HepG2 (cell line): ENCODE measurements around the gene KLHL36. TPM values are rescaled to one million over a fixed set of nuclear protein-coding genes. Genes with fewer than 3 reads are reported as not detected.
A peak's percentile ranks its signal among the peaks of the same experiment; 100 is the strongest.

Experiments
- ARHGAP35 ChIP-seq: sonication (generic); formaldehyde crosslinking; IDR thresholded peaks from 2 replicates; pipeline ENCODE4 v1.9.0; 2022; ENCODE audit warnings: mild to moderate bottlenecking, inconsistent platforms, moderate library complexity, missing genetic modification reagents, borderline replicate concordance
- DMAP1 ChIP-seq: IDR thresholded peaks from 2 replicates; pipeline ENCODE4 v1.6.1; 2016
- GABPA ChIP-seq, 2 experiments: IDR thresholded peaks; 2 replicates each; pipeline ENCODE4 v1.6.1; 2011 to 2016; ENCODE audit warnings: low read depth in 2 of 2, low read length in 1 of 2, missing biosample characterization in 1 of 2, missing genetic modification characterization in 1 of 2
- HIVEP1 ChIP-seq: sonication (generic); formaldehyde crosslinking; IDR thresholded peaks from 2 replicates; pipeline ENCODE4 v1.4.0; 2020; ENCODE audit warnings: mild to moderate bottlenecking, missing genetic modification reagents
- IRF2 ChIP-seq: IDR thresholded peaks from 2 replicates; pipeline ENCODE4 v1.6.1; 2018; ENCODE audit warnings: missing genetic modification reagents, missing compliant biosample characterization
- MEF2D ChIP-seq: sonication (generic); formaldehyde crosslinking; IDR thresholded peaks from 2 replicates; pipeline ENCODE4 v1.5.1; 2020; ENCODE audit warnings: mild to moderate bottlenecking, missing genetic modification reagents
- PHF20 ChIP-seq: sonication (generic); formaldehyde crosslinking; IDR thresholded peaks from 2 replicates; pipeline ENCODE4 v1.5.0; 2020; ENCODE audit warnings: mild to moderate bottlenecking, missing genetic modification reagents
- RARA ChIP-seq: IDR thresholded peaks from 2 replicates; pipeline ENCODE4 v1.6.1; 2016; ENCODE audit warnings: missing genetic modification reagents, missing compliant biosample characterization
- SAP130 ChIP-seq: IDR thresholded peaks from 2 replicates; pipeline ENCODE4 v1.6.1; 2016; ENCODE audit warnings: low read depth
- ZBTB3 ChIP-seq: sonication (generic); formaldehyde crosslinking; IDR thresholded peaks from 2 replicates; pipeline ENCODE4 v1.4.0; 2020; ENCODE audit warnings: low read depth, mild to moderate bottlenecking, moderate library complexity, missing genetic modification reagents, borderline replicate concordance
- ZFX ChIP-seq: sonication (generic); formaldehyde crosslinking; IDR thresholded peaks from 2 replicates; pipeline ENCODE4 v1.4.0; 2020; ENCODE audit warnings: mild to moderate bottlenecking, low read depth, missing genetic modification reagents, moderate library complexity
- ZFY ChIP-seq: sonication (generic); formaldehyde crosslinking; IDR thresholded peaks from 2 replicates; pipeline ENCODE4 v1.4.0; 2020; ENCODE audit warnings: missing genetic modification reagents
- ZHX1 ChIP-seq: sonication (generic); formaldehyde crosslinking; IDR thresholded peaks from 2 replicates; pipeline ENCODE4 v1.8.1; 2022; ENCODE audit warnings: low read depth, mild to moderate bottlenecking, missing genetic modification reagents
- ZNF430 ChIP-seq: sonication (generic); formaldehyde crosslinking; IDR thresholded peaks from 2 replicates; pipeline ENCODE4 v1.9.0; 2021; ENCODE audit warnings: mild to moderate bottlenecking, missing genetic modification reagents
- ZNF550 ChIP-seq: sonication (generic); formaldehyde crosslinking; IDR thresholded peaks from 2 replicates; pipeline ENCODE4 v1.4.0; 2020; ENCODE audit warnings: mild to moderate bottlenecking, missing genetic modification reagents, borderline replicate concordance
- ZNF777 ChIP-seq: sonication (generic); formaldehyde crosslinking; IDR thresholded peaks from 2 replicates; pipeline ENCODE4 v1.4.0; 2020; ENCODE audit warnings: missing genetic modification reagents
- ZNF782 ChIP-seq: sonication (generic); formaldehyde crosslinking; IDR thresholded peaks from 2 replicates; pipeline ENCODE4 v1.4.0; 2020; ENCODE audit warnings: missing genetic modification reagents, mild to moderate bottlenecking, borderline replicate concordance
- polyA plus RNA-seq, 8 experiments: library from polyadenylated mRNA; depleted of rRNA in 3 of 8; stranded (reverse) in 7 of 8; unstranded in 1 of 8; fragments of >200 nt; fragmentation: Illumina TruSeq in 4 of 8; extraction: Trizol in 4 of 8; gene quantifications; 2 replicates each; pipeline versions ENCODE4 v1.2.1 to v1.2.3, GENCODE V29; 2011 to 2016; ENCODE audit warnings: low read depth in 4 of 8, missing spikeins in 1 of 8, mixed read lengths in 1 of 8; ENCODE audit not compliant: insufficient read depth in 1 of 8
- total RNA-seq, 5 experiments: library from RNA; depleted of rRNA; stranded (reverse); fragments of >200 nt; fragmentation: Illumina TruSeq; extraction: Trizol; gene quantifications; 2 replicates each; pipeline ENCODE4 v1.2.3, GENCODE V29; 2016; ENCODE audit warnings: low read depth in 1 of 5
- TF ChIP-seq, protein P1 (sequence below): sonication (generic); formaldehyde crosslinking; IDR thresholded peaks from 2 replicates; pipeline ENCODE4 v1.8.0; 2022; ENCODE audit warnings: missing genetic modification reagents, mild to moderate bottlenecking, borderline replicate concordance
- TF ChIP-seq, protein P2 (sequence below): sonication (generic); formaldehyde crosslinking; IDR thresholded peaks from 2 replicates; pipeline ENCODE4 v1.4.0; 2020; ENCODE audit warnings: mild to moderate bottlenecking, missing genetic modification reagents
- TF ChIP-seq, protein P3 (sequence below): sonication (generic); formaldehyde crosslinking; IDR thresholded peaks from 2 replicates; pipeline ENCODE4 v1.4.0; 2020; ENCODE audit warnings: mild to moderate bottlenecking, missing genetic modification reagents
- TF ChIP-seq, protein P4 (sequence below): sonication (generic); formaldehyde crosslinking; IDR thresholded peaks from 2 replicates; pipeline ENCODE4 v1.5.0; 2020; ENCODE audit warnings: missing genetic modification reagents

KLHL36 gene
- total and polyA plus RNA-seq, 2 of the 13 experiments (the other 11 are each of a cell fraction or from before 2014, with no cell fraction given) = 24.3 to 26.0 TPM

DNA sequence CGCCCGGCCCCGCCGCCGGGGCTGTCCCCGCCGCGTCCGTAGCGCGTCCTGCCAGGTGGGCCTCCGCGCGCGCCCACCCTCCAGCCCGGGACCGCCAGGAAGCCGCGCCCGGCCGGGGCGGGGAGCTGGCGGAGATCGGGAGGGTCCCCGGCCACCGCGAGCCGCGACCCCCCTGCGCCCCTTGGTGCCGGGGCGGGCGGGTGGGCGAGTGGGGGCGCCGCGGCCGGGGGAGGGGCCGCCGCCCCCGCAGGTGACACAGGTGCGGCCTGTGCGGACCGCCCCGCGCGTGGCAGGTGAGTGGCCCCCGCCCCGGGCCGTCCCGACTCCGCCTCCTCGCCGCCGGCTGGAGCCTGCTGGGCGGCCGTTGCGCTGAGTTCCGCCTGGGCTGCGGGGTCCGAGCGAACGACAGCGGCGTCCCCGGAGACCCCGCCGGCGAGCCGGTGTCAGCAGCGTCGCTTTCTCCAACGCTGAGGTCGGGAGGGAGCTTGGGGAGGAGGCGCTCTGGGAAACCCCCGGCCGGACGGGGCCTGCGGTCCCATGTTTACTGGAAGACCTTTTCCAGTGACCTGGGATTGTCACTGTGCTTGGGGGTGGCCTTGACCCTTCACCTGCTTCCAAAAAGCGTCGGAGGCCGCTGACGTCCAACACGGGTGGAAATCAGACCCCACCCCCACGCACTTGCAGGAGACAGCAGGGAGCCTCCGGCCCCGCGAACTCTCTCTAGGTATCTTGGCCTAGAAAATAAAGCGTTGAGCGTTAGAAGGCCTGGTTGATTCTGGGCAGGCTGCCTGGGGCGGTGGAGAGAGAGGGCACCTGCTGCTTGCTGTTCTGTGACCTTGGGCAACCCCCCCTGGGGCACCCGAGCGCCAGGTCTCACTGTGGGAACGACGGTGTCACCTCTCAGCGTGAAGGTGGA lies 542 bp downstream of the KLHL36 start (continued):
- TF ChIP-seq IRF2 (CRISPR knock-in tag) = 0 out of 2 replicates have a peak, but pooled peaks have one; percentile 34
- peak; percentile 42; the same call in 1 of the 2 replicates for TF ChIP-seq ZNF782
- no peak for TF ChIP-seq GABPA (IDR thresholded peaks at IDR 0.05; ENCODE audit: low read depth, low read length)
- no peak for TF ChIP-seq GABPA (CRISPR knock-in tag; IDR thresholded peaks at IDR 0.05; ENCODE audit: low read depth)
- TF ChIP-seq ZHX1 (CRISPR knock-in tag) = no peak
- TF ChIP-seq, protein P1, sequence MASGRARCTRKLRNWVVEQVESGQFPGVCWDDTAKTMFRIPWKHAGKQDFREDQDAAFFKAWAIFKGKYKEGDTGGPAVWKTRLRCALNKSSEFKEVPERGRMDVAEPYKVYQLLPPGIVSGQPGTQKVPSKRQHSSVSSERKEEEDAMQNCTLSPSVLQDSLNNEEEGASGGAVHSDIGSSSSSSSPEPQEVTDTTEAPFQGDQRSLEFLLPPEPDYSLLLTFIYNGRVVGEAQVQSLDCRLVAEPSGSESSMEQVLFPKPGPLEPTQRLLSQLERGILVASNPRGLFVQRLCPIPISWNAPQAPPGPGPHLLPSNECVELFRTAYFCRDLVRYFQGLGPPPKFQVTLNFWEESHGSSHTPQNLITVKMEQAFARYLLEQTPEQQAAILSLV (CRISPR knock-in tag) = peak; percentile 71; the same call in 1 of the 2 replicates
- peak; percentile 36; the same call in 1 of the 2 replicates for TF ChIP-seq ZNF430 (CRISPR knock-in tag)
- peak; percentile 63 for TF ChIP-seq HIVEP1 (CRISPR knock-in tag)
- peak; percentile 76 for TF ChIP-seq RARA
- TF ChIP-seq, protein P2, sequence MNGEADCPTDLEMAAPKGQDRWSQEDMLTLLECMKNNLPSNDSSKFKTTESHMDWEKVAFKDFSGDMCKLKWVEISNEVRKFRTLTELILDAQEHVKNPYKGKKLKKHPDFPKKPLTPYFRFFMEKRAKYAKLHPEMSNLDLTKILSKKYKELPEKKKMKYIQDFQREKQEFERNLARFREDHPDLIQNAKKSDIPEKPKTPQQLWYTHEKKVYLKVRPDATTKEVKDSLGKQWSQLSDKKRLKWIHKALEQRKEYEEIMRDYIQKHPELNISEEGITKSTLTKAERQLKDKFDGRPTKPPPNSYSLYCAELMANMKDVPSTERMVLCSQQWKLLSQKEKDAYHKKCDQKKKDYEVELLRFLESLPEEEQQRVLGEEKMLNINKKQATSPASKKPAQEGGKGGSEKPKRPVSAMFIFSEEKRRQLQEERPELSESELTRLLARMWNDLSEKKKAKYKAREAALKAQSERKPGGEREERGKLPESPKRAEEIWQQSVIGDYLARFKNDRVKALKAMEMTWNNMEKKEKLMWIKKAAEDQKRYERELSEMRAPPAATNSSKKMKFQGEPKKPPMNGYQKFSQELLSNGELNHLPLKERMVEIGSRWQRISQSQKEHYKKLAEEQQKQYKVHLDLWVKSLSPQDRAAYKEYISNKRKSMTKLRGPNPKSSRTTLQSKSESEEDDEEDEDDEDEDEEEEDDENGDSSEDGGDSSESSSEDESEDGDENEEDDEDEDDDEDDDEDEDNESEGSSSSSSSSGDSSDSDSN (CRISPR knock-in tag) = peak; percentile 75
- peak; percentile 71; the same call in 1 of the 2 replicates for TF ChIP-seq ZFX (CRISPR knock-in tag)
- TF ChIP-seq, protein P3, sequence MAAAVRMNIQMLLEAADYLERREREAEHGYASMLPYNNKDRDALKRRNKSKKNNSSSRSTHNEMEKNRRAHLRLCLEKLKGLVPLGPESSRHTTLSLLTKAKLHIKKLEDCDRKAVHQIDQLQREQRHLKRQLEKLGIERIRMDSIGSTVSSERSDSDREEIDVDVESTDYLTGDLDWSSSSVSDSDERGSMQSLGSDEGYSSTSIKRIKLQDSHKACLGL = 0 out of 2 replicates have a peak, but pooled peaks have one; percentile 6
- peak; percentile 68 for TF ChIP-seq SAP130 (CRISPR knock-in tag)
- TF ChIP-seq MEF2D (CRISPR knock-in tag) = peak; percentile 50; the same call in 1 of the 2 replicates
- TF ChIP-seq ZBTB3 (CRISPR knock-in tag) = no peak; the same call in 1 of the 2 replicates
- 0 out of 2 replicates have a peak, but pooled peaks have one; percentile 6 for TF ChIP-seq DMAP1
- peak; percentile 44; the same call in 1 of the 2 replicates for TF ChIP-seq PHF20 (CRISPR knock-in tag)
- TF ChIP-seq ZFY (CRISPR knock-in tag) = peak; percentile 67
- peak; percentile 34; the same call in 1 of the 2 replicates for TF ChIP-seq ZNF777
- TF ChIP-seq ARHGAP35 (CRISPR knock-in tag) = peak; percentile 82; the same call in 1 of the 2 replicates
- no peak for TF ChIP-seq ZNF550 (CRISPR knock-in tag)
- TF ChIP-seq, protein P4, sequence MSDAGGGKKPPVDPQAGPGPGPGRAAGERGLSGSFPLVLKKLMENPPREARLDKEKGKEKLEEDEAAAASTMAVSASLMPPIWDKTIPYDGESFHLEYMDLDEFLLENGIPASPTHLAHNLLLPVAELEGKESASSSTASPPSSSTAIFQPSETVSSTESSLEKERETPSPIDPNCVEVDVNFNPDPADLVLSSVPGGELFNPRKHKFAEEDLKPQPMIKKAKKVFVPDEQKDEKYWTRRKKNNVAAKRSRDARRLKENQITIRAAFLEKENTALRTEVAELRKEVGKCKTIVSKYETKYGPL (CRISPR knock-in tag) = 0 out of 2 replicates have a peak, but pooled peaks have one; percentile 28
